ENCODE measurements around the gene WNT3A.

DNA sequence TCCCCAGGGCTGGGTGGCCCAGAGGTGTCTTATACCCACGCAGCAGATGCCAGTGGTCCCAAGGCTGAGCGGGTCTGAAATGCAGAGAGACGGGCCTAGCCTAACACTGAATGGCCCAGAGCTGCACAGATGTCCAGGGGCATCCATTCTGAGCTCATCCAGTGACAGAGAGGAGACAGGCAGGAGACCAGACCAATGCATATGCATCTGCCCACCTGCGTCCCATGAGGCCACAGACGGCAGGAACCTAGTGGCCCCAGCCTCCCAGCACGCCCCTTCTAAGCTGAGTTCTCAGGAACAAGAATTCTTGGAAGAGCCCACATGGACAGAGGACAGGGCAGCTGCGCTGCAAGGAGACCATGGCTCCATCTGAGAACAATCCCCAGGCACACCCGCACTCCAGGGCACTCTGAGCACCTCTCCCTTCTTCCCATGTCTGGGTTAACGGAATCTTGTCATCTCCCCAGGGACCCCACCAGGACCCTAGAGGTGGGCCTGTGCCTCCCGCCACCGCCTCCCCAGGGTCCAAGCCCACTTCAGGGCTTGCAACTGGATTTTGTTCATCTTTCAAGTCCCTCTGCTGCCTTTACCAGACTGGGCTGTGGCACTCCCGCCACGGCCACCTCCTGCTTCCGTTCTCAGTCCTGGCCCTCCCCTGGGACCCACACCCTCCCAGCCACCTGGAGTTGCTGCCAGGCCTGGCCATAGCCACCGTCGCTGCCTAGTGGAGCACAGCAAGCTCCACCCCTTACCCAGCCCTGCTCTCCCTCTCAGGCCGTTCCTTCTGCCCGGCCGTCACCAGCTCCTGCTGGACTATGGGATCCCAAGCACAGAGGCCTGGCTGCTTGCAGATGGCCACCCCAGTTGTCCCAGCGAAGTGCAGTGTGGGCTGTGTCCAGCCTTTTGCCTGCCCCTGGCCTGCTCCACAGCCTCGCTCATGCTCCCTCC is 3.3 kb downstream of the WNT3A start:
- no peak for TF ChIP-seq EZH2phosphoT487 (IDR thresholded peaks at IDR 0.05; ENCODE audit: borderline replicate concordance)
- TF ChIP-seq, protein P1, sequence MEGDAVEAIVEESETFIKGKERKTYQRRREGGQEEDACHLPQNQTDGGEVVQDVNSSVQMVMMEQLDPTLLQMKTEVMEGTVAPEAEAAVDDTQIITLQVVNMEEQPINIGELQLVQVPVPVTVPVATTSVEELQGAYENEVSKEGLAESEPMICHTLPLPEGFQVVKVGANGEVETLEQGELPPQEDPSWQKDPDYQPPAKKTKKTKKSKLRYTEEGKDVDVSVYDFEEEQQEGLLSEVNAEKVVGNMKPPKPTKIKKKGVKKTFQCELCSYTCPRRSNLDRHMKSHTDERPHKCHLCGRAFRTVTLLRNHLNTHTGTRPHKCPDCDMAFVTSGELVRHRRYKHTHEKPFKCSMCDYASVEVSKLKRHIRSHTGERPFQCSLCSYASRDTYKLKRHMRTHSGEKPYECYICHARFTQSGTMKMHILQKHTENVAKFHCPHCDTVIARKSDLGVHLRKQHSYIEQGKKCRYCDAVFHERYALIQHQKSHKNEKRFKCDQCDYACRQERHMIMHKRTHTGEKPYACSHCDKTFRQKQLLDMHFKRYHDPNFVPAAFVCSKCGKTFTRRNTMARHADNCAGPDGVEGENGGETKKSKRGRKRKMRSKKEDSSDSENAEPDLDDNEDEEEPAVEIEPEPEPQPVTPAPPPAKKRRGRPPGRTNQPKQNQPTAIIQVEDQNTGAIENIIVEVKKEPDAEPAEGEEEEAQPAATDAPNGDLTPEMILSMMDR (conservative IDR thresholded peaks at IDR 0.05; ENCODE audit: low read length), result no peak

All from Loucy (cell line).